ENCODE measurements around the gene PNPLA5. TPM values are rescaled to one million over a fixed set of nuclear protein-coding genes. Genes with fewer than 3 reads are reported as not detected.

PNPLA5 gene
- polyA plus RNA-seq, 2 of the 4 experiments (the other 2 are of a cell fraction), result not detected

DNA sequence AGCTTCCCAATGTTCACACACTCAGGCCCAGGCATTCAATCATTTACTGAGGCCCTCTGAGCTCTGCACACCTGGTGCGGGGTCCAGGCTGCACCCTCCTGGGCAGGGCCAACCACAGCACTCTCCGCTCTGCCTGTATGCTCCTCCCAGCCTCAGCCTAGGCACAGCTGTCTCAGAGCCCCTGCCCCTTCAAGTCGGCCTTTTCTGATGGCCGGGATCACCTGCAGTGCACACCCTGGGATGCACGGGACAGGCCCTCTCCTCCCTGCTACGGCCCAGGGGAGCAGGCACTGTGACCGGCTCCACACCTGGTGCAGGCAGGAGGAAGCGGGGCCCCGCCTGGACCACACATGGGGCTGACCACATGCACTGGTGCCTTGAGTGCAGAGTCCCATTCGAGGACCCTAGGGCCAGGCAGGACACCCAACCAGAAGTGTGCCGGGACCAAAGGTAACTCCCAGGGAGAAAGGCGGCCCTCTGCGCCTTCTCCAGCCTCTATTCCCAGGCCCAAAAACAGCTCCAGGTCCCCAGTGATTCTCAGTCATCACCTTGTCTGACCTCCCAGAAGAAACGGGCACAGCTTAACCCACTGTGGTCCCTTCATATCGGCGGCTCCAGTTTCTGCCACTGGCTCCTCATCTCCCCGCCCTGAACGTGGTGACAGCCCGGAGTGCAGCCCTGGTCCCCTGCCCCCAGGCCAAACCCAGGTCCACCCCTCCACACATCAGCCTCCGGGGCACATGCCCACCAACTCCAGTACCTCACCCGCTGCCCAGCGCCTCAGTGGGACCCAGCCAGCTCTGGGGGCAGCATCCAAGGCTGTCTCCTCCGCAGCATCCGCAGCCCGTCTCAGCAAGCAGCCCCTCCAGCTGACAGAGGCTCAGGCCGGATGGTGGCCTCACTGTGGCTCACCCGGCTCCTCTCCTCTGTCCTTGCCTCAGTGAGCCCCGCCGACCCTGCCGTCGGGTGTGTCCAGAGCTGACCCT is 47.0 kb downstream of the PNPLA5 start:
- H3K4me3 ChIP-seq, result no peak overlapping the region
- H3K4me1 ChIP-seq, result no peaks in the 10 kb centered on the region
- FAIRE-seq (no peak), DNase-seq (ENCODE audit: low read depth in 1 of 2, low spot score in 1 of 2) (no peak), ATAC-seq (no peak)
- no peaks in the 10 kb centered on the region for H3K9me3 ChIP-seq
- H3K27ac ChIP-seq, result no peak overlapping the region
- H3K4me2 ChIP-seq, result no peak overlapping the region
- no peak for TF ChIP-seq REST (IDR thresholded peaks at IDR 0.05)
- no peak for TF ChIP-seq EP300 (IDR thresholded peaks at IDR 0.05)
- TF ChIP-seq HOXB5 (CRISPR knock-in tag; IDR thresholded peaks at IDR 0.05), result no peak
- TF ChIP-seq RCOR1 (IDR thresholded peaks at IDR 0.05; ENCODE audit: low read depth, low read length), result no peak
- no peak for TF ChIP-seq CEBPB (IDR thresholded peaks at IDR 0.05)
- ChIA-PET POLR2A (no interaction called here), CTCF (interaction anchor here (0.7 to 2.1 kb wide), 4 partner anchors 9 to 38 kb away, joined by 3 to 5 read pairs (median 3); no protein-coding TSS in a partner anchor)
- WGBS (ENCODE audit: missing lambda C conversion rate), result 48% methylated on average over 4 of the region's 31 CpGs

GRCh38 chr22:43843783-43844530 is 47.9 kb downstream of the PNPLA5 start:
- DNase-seq (ENCODE audit: low read depth in 1 of 2, low spot score in 1 of 2) (no peak), FAIRE-seq (no peak), ATAC-seq (no peak)
- POLR2A ChIA-PET, result no interaction called here
- no peak for TF ChIP-seq TFCP2L1 (CRISPR knock-in tag; IDR thresholded peaks at IDR 0.05)
- TF ChIP-seq EHF (CRISPR knock-in tag; IDR thresholded peaks at IDR 0.05), result no peak
- TF ChIP-seq RAD21 (conservative IDR thresholded peaks at IDR 0.05 in 1 of 2, IDR thresholded peaks at IDR 0.05 in 1 of 2), result no peak
- TF ChIP-seq CHD2 (IDR thresholded peaks at IDR 0.05; ENCODE audit: low read length, partially characterized antibody), result no peak
- TF ChIP-seq, protein P1, sequence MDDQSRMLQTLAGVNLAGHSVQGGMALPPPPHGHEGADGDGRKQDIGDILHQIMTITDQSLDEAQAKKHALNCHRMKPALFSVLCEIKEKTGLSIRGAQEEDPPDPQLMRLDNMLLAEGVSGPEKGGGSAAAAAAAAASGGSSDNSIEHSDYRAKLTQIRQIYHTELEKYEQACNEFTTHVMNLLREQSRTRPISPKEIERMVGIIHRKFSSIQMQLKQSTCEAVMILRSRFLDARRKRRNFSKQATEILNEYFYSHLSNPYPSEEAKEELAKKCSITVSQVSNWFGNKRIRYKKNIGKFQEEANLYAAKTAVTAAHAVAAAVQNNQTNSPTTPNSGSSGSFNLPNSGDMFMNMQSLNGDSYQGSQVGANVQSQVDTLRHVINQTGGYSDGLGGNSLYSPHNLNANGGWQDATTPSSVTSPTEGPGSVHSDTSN (IDR thresholded peaks at IDR 0.05), result no peak
- no peak for TF ChIP-seq ZNF302 (CRISPR knock-in tag; IDR thresholded peaks at IDR 0.05)
- no peak for TF ChIP-seq MAX (IDR thresholded peaks at IDR 0.05)
- no peak for TF ChIP-seq EHMT2 (IDR thresholded peaks at IDR 0.05; ENCODE audit: low read depth)
- TF ChIP-seq RCOR1 (IDR thresholded peaks at IDR 0.05; ENCODE audit: low read depth, low read length), result no peak
- no peak for TF ChIP-seq ZFP36 (IDR thresholded peaks at IDR 0.05; ENCODE audit: borderline replicate concordance, partially characterized antibody)
- no peak for TF ChIP-seq FOSB (CRISPR knock-in tag; IDR thresholded peaks at IDR 0.05)
- Histone ChIP-seq H3K4me1 (no peaks in the 10 kb centered on the region), H3K4me2 (no peak overlapping the region), H3K4me3 (no peak overlapping the region), H3K27ac (no peak overlapping the region), H3K9me3 (no peaks in the 10 kb centered on the region)
- WGBS (ENCODE audit: missing lambda C conversion rate), result 84% methylated on average over 16 of the region's 21 CpGs
- CTCF ChIA-PET, result interaction anchor here (0.8 to 2.1 kb wide), 4 partner anchors 8 to 39 kb away, joined by 3 to 5 read pairs (median 3); no protein-coding TSS in a partner anchor

All from A549 (cell line).